Mesothelial cell of epicardium (in vitro differentiated cells): Measurements from ENCODE around the gene NF1. TPM values are rescaled to one million over a fixed set of nuclear protein-coding genes. Genes with fewer than 3 reads are reported as not detected.

Experiments
- DNase-seq, 2 experiments: peaks; one replicate each; pipeline ENCODE4 v3.0.0; 2021; ENCODE audit warnings: low spot score in 2 of 2; ENCODE audit not compliant: unreplicated experiment in 2 of 2
- H3K27ac Mint-ChIP-seq: 2 replicates; pipeline ENCODE4 v1.8.0; 2021; ENCODE audit warnings: mixed read lengths
- H3K27me3 Mint-ChIP-seq: 2 replicates; pipeline ENCODE4 v1.8.0; 2021; ENCODE audit warnings: low read depth, mixed read lengths
- H3K36me3 Mint-ChIP-seq: 2 replicates; pipeline ENCODE4 v1.8.0; 2021; ENCODE audit warnings: mixed read lengths
- H3K4me1 Mint-ChIP-seq: 2 replicates; pipeline ENCODE4 v1.8.0; 2021; ENCODE audit warnings: mixed read lengths
- H3K4me3 Mint-ChIP-seq: 2 replicates; pipeline ENCODE4 v1.8.0; 2021; ENCODE audit warnings: mild to moderate bottlenecking, moderate library complexity, mixed read lengths
- H3K9me3 Mint-ChIP-seq: 2 replicates; pipeline ENCODE4 v1.8.0; 2021; ENCODE audit warnings: mixed read lengths
- CTCF ChIP-seq: fragments of 200-600 bp; sonication (generic); IDR thresholded peaks from one replicate; pipeline ENCODE4 v1.5.0; 2021; ENCODE audit warnings: antibody characterized with exemption; ENCODE audit not compliant: unreplicated experiment
- total RNA-seq: library from RNA; stranded (reverse); gene quantifications from 3 replicates; pipeline ENCODE4 v1.2.1, GENCODE V29; 2021

The NF1 gene
- total RNA-seq, 1 donor from 2014 or later, result 104 TPM

- Mint-ChIP-seq H3K27me3 (no peaks in the 10 kb centered on the region), H3K4me1 (peaks cover 18% of the 10 kb centered on the region), H3K27ac (peak overlapping the region; percentile 98), H3K36me3 (peaks cover 7% of the 10 kb centered on the region), H3K9me3 (no peaks in the 10 kb centered on the region), H3K4me3 (peak overlapping the region; percentile 94)
- peak; percentile 60 to 76 for DNase-seq
- TF ChIP-seq CTCF, result no peak
These were observed 694 bp downstream of the NF1 start for GRCh38 chr17:31095236-31096105.

GRCh38 chr17:31096106-31096436, 1.3 kb downstream of the NF1 start:
- TF ChIP-seq CTCF, result no peak
- H3K36me3 Mint-ChIP-seq, result peaks cover 7% of the 10 kb centered on the region
- H3K27ac Mint-ChIP-seq, result peak overlapping the region; percentile 98
- H3K9me3 Mint-ChIP-seq, result no peaks in the 10 kb centered on the region
- DNase-seq, result no peak
- no peaks in the 10 kb centered on the region for H3K27me3 Mint-ChIP-seq
- peak overlapping the region; percentile 94 for H3K4me3 Mint-ChIP-seq
- peaks cover 21% of the 10 kb centered on the region for H3K4me1 Mint-ChIP-seq

DNA sequence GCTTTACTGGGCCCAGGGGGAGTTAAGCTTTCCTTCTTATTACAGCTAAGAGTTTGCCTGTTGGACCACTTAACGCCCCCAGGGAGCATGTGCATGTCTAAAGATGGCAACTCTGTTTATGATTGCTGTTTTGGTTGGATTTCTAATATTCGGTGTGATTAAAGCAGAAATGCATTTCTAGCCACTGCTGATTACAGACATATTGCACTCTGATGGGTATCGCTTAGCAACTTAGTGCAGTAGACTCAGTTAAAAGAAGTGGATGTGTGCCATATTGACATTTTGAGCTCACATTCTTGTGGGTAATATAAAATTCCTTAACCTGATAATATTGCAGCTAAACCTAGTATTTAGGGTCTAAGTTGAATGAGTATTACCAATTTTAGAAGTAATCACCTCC, 4.2 kb downstream of the NF1 start:
- no peak overlapping the region for H3K27ac Mint-ChIP-seq
- peaks cover 2% of the 10 kb centered on the region for H3K36me3 Mint-ChIP-seq
- TF ChIP-seq CTCF, result no peak
- H3K27me3 Mint-ChIP-seq, result no peaks in the 10 kb centered on the region
- DNase-seq, result no peak
- H3K4me3 Mint-ChIP-seq, result no peak overlapping the region
- H3K9me3 Mint-ChIP-seq, result no peaks in the 10 kb centered on the region
- peaks cover 30% of the 10 kb centered on the region for H3K4me1 Mint-ChIP-seq

- peaks cover 2% of the 10 kb centered on the region for H3K36me3 Mint-ChIP-seq
- no peak overlapping the region for H3K4me3 Mint-ChIP-seq
- H3K9me3 Mint-ChIP-seq, result no peaks in the 10 kb centered on the region
- TF ChIP-seq CTCF, result no peak
- DNase-seq, result no peak
- peak overlapping the region; percentile 82 for H3K27ac Mint-ChIP-seq
- H3K27me3 Mint-ChIP-seq, result no peaks in the 10 kb centered on the region
- H3K4me1 Mint-ChIP-seq, result peaks cover 25% of the 10 kb centered on the region
These were observed 6.2 kb downstream of the NF1 start for GRCh38 chr17:31100840-31101459.

DNA sequence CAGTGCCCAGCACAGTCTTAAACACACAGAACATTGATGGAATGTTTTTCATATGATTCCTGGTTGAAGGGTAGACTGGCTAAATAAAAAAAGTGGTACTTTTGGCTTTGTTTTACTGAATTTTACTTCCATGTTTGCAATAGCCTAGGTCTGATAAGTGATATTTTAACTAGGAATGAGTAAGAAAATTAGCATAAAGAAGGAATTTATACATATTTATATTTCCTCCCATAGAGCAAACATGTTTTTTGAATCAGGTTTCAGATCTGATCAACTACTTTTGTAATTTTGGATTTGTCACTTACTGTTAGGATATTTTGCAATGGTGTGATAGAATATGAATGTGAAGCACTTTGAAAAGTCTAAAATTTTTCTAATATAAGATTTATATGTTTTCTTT, 7.2 kb downstream of the NF1 start:
- Mint-ChIP-seq H3K27ac (peak overlapping the region; percentile 82), H3K4me1 (peaks cover 17% of the 10 kb centered on the region), H3K36me3 (peaks cover 5% of the 10 kb centered on the region), H3K27me3 (no peaks in the 10 kb centered on the region), H3K9me3 (no peaks in the 10 kb centered on the region), H3K4me3 (no peak overlapping the region)
- no peak for DNase-seq
- TF ChIP-seq CTCF, result no peak
